Ishikawa (cell line): ENCODE data around the gene ADGRG1.

Experiments used
- EGR1 ChIP-seq: IDR thresholded peaks from 2 replicates; pipeline ENCODE4 v1.6.1; 2012
- EP300 ChIP-seq: IDR thresholded peaks from 2 replicates; pipeline ENCODE4 v1.6.1; 2012; ENCODE audit warnings: borderline replicate concordance
- TAF1 ChIP-seq: IDR thresholded peaks from 2 replicates; pipeline ENCODE4 v1.6.1; 2012; ENCODE audit warnings: low read depth, mild to moderate bottlenecking
- USF1 ChIP-seq: IDR thresholded peaks from 2 replicates; pipeline ENCODE4 v1.6.1; 2012
- TF ChIP-seq, protein P1 (sequence below): IDR thresholded peaks from 2 replicates; pipeline ENCODE4 v1.6.1; 2012
- TF ChIP-seq, protein P2 (sequence below): IDR thresholded peaks from 2 replicates; pipeline ENCODE4 v1.6.1; 2012; ENCODE audit warnings: low read depth, mild to moderate bottlenecking

- TF ChIP-seq, protein P1, sequence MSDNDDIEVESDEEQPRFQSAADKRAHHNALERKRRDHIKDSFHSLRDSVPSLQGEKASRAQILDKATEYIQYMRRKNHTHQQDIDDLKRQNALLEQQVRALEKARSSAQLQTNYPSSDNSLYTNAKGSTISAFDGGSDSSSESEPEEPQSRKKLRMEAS = no peak
- no peak for TF ChIP-seq EGR1
- TF ChIP-seq, protein P2, sequence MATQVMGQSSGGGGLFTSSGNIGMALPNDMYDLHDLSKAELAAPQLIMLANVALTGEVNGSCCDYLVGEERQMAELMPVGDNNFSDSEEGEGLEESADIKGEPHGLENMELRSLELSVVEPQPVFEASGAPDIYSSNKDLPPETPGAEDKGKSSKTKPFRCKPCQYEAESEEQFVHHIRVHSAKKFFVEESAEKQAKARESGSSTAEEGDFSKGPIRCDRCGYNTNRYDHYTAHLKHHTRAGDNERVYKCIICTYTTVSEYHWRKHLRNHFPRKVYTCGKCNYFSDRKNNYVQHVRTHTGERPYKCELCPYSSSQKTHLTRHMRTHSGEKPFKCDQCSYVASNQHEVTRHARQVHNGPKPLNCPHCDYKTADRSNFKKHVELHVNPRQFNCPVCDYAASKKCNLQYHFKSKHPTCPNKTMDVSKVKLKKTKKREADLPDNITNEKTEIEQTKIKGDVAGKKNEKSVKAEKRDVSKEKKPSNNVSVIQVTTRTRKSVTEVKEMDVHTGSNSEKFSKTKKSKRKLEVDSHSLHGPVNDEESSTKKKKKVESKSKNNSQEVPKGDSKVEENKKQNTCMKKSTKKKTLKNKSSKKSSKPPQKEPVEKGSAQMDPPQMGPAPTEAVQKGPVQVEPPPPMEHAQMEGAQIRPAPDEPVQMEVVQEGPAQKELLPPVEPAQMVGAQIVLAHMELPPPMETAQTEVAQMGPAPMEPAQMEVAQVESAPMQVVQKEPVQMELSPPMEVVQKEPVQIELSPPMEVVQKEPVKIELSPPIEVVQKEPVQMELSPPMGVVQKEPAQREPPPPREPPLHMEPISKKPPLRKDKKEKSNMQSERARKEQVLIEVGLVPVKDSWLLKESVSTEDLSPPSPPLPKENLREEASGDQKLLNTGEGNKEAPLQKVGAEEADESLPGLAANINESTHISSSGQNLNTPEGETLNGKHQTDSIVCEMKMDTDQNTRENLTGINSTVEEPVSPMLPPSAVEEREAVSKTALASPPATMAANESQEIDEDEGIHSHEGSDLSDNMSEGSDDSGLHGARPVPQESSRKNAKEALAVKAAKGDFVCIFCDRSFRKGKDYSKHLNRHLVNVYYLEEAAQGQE = no peak
- TF ChIP-seq EP300 = no peak
- no peak for TF ChIP-seq USF1
- TF ChIP-seq TAF1 = no peak
Measured at GRCh38 chr16:57636184-57636583, 7.8 kb downstream of the ADGRG1 start.
